Smooth muscle cell of the brain vasculature (primary cell): ENCODE data around the gene RABL3.
"Not testable (repeated sequence)": the region's sequence is repeated elsewhere in the genome, so short reads cannot be mapped to it uniquely, and the experiment has no call there.

ENCODE experiments used
- DNase-seq: peaks from one replicate; pipeline ENCODE4 v3.0.0-alpha.2; 2012; ENCODE audit warnings: low read depth, low spot score

Gene RABL3, protein sequence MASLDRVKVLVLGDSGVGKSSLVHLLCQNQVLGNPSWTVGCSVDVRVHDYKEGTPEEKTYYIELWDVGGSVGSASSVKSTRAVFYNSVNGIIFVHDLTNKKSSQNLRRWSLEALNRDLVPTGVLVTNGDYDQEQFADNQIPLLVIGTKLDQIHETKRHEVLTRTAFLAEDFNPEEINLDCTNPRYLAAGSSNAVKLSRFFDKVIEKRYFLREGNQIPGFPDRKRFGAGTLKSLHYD

DNA sequence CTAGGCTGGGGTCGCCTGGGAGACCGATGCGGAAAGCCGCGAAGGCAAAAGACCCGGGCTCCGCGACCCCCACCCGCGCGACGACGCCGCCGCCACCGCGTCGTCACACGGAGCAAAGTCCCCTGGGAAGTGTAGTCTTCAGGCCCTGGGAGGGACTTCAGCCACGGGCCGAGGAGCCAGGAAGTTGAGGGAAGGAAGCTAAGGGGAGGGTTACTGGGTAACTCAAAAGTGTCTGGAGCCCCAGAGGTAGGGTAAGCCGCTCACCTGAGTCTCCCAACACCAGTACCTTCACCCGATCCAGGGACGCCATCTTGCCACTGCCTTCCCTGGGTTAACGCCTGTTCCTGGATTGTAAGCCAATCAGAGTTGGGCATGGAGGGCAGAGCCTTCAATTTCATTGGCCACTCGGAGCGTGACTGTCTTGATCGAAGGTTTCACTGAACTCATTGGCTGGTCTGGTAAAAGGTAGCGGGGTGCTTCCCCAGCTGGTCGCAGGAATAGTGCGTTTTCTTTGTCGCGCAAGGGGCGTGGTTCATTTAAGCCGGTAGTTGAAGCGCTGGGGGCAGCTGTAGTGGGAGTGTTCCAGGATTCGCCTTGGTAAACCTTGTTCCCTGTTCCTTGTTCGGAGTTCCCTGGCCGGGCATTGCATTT lies at the start of gene RABL3, which contains the start of gene GTF2E1:
TSS of gene RABL3 (minus strand) at position 319 of the 651 bp plus-strand sequence. CDS start at position 310, 9 bp downstream.
TSS of gene GTF2E1 (plus strand) at position 547 of the 651 bp plus-strand sequence. CDS start 7,809 bp downstream, outside the sequence.
- peak; percentile 99 for DNase-seq

DNA sequence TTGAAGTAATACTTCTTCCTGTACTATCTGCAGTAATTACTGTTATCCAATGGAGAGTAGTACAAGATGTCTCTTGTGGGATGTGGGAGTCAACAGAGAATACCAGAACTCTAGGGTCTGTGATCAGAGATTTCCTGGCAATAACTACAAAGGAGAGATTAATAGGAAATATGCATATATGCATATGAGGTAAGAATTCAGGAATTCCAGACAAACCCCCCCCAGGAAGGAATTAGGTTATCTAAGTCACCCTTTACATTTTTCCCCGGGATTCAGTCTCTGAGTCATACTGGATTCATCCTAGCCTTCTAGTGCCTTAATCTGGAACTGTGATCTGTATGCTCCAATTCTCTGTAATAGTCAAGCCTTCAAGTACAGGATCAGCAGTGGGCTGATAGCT lies 49.6 kb upstream of the RABL3 start:
- DNase-seq = no peak

DNA sequence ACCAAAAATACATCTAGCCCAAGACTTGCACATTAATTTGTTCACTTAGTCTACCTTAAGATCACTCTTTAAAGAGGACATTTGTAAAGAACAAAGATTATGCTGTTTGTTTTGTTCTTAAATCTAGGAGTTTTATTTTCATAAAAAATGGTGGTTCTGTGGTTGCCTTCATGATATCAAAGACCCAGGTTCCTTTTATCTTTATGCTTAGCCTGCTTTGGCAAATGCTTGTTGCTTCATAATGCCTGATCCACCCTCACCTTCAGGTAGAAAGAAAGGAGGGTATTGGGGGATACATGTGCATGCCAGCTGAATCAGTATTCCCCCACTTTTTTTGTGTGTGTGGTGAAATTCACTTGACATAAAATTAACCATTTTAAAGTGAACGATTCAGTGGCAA lies 48.7 kb upstream of the RABL3 start:
- no peak for DNase-seq

GRCh38 chr3:120785832-120786231 lies 43.5 kb upstream of the RABL3 start:
- not testable (repeated sequence) for DNase-seq

- peak; percentile 18 for DNase-seq
Measured at GRCh38 chr3:120780977-120781376, 38.7 kb upstream of the RABL3 start.

- no peak for DNase-seq
Measured at GRCh38 chr3:120778776-120779175, 36.5 kb upstream of the RABL3 start.

GRCh38 chr3:120775411-120775810 lies 33.1 kb upstream of the RABL3 start:
- DNase-seq = no peak

GRCh38 chr3:120773932-120774331 lies 31.6 kb upstream of the RABL3 start:
- no peak for DNase-seq

DNA sequence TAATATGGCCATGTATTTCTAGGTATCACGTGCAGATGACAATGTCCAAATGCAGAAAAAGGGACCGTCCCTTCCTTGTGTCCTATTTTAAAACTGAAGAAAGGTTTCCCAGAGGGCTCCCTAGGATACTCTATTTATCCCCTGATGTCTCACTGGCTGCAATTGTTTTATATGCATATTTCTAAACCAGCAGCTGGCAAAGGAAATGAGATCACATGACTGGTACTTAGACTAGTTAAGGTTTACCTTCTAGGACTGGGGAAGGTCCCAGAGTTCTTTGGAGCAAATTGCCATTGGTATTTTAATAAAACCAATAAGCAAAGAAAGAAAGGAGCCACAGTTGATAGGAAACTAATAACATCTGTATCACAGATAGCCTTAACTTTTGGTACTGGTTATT lies 29.8 kb upstream of the RABL3 start:
- no peak for DNase-seq

DNA sequence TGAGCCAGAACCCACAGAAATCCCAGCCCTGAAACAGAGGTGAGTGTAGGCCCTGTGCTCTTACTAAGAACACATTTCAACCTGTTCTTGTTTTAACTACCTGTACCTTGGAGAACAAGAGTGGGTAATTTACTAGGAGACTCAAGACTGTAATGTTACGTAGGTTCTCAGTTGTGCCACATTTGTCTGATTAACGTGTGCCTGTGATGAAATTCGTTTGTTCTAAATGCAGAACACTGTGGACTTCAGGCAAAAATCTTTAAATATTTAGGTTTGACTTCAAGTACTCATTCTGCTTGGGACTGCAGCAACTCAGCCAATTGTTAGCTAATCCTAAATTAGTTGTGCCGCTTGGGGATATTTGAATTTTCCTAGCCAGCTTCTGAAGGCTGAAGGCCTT lies 28.6 kb upstream of the RABL3 start:
- DNase-seq = no peak

- DNase-seq = no peak
Measured at GRCh38 chr3:120769436-120769835, 27.1 kb upstream of the RABL3 start.

DNA sequence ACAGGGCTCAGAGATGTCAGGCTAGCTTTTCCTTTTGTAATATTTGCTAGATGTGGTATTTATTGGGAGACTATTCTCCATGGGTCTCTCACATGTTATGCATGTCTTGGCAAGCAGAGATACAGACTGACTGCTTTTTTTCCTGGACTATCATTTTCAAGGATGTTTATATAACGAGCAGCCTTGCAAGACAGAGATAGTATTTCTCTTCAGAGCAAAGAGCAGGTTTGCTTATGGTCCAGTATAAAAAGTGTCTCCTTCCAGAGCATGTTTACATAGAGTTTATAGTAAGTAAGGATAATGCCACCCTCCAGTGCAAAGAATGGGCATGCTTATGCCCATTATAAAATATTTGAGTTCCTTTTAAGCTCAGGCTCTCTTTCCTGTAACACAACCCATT lies 24.8 kb upstream of the RABL3 start:
- no peak for DNase-seq

GRCh38 chr3:120766576-120766975 lies 24.3 kb upstream of the RABL3 start:
- no peak for DNase-seq

DNA sequence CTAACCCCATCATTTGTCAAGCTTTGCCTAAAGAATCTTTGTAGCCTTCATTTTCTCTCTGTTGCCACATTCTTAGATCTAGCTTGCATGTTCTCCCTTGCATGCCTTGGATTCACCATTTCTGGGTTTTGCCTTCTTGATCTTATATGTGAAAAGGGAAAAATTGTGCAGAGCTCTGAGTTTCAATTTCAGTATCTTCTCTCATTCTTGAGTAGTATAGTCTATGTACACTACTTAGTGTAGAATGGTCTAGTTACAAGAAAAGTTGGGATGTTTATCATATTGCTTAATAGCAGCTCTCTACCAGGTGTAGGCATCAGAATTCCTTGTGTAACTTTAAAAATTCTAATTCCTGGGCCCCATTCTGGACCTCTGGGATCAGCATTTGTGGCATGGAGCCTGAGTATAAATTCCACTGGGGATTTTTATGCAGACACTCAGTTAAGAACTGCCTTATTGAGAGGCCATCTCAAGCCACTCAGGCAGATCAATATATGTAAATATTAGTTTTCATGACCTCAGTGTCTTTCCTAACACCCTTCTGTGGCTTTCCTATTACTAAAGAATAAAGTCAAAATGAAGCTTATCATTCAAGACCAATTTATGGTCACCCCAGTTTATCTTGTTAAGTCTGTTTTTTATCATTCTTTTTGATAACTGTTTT lies 23.6 kb upstream of the RABL3 start:
- no peak for DNase-seq

DNA sequence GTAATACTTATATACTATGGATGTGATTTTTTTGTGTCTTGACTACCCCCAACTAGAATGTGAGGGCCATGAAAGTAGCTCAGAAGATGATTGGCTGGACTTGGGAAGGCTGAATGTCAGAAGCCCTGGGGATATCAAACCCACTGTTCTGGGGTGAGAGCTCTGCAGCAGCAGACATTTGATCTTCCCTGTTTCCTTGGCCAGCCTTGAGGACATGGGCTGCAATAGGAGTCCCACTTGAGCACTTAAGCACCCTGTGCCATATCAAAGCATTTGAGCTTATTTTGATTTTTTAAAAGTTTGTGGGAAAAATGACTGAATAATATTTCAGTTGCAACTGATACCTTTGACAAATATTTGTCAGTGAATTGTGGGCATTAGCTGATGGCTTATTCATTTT lies 21.9 kb upstream of the RABL3 start:
- DNase-seq = no peak

GRCh38 chr3:120763601-120764000 lies 21.3 kb upstream of the RABL3 start:
- DNase-seq = no peak

DNA sequence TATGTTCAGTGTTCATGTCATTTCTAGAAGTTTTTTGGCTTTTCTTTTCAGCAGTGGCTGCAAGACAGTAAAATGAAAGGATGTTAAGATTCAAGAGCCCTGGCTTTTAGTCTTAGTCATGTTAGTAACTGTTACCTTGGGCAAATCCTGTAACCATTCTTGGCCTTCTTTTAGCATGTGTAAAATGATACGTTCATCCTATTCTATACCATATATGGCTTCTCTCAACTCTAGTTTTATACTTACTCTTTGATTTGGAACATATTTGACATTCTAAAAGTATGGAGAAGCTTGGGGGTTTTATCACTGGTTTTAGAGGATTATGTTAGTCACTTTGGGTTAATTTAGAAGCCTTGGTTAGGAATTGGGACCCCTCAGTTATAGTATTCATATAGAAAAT lies 20.3 kb upstream of the RABL3 start:
- DNase-seq = no peak

- not testable (repeated sequence) for DNase-seq
Measured at GRCh38 chr3:120758551-120758950, 16.2 kb upstream of the RABL3 start.

DNA sequence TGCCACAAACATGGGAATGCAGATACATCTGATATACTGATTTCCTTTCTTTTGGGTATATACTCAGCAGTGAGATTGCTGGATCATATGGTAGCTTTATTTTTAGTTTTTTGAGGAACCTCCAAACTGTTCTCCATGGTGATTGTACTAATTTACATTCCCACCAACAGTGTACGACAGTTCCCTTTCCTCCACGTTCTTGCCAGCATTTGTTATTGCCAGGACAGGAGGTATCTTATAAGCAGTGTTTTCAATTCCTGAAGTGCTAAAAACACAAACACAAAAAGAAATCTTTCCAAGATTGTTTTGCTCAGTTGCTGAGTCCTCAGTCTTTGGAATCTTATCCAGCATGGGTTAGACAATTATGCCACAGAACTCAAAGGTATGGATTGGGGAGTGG lies 13.7 kb upstream of the RABL3 start:
- DNase-seq = no peak

- DNase-seq = no peak
Measured at GRCh38 chr3:120753810-120754209, 11.5 kb upstream of the RABL3 start.

GRCh38 chr3:120752865-120753264 lies 10.5 kb upstream of the RABL3 start:
- no peak for DNase-seq

- no peak for DNase-seq
Measured at GRCh38 chr3:120752230-120752629, 9.9 kb upstream of the RABL3 start.

DNA sequence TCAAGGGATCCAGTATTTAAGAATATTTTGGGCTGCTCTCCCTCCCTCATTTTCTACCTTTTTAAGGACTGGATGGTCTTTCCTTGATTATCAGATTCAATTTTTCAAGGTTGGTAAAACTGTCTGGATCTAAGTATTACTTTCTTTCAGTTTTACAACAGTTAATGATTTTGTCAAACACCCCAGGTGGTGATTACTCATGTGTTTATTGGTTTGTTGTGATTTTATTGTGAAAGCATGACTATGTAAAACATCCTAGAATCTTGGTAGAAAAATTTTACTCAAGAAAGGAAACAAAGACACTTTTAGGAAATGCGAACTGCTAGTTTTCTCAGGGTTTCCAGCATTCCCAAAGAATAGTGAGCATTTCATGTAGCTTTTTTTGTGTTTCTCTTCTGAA lies 7.5 kb upstream of the RABL3 start:
- no peak for DNase-seq
